Activated CD8-positive, alpha-beta T cell treated with anti-CD3 and anti-CD28 coated beads, Interleukin-2, amount 10 ng/mL, durations not matched to agents 7 days and 5 days (primary cell): ENCODE results near the gene DLAT. TPM values are rescaled to one million over a fixed set of nuclear protein-coding genes. Genes with fewer than 3 reads are reported as not detected.

Experiments used
- ATAC-seq: fragments of 150-1000 bp; cut with Tn5 transposase; one replicate; pipeline ENCODE4 v1.10.0; 2021; ENCODE audit warnings: moderate library complexity
- CTCF ChIA-PET: fragments of 350-600 bp; sonication (Branson Sonifier 250); formaldehyde crosslinking; loops from one replicate; lab custom pipeline; 2021; ENCODE audit warnings: antibody characterized with exemption; lab: Charles Lee
- POLR2A ChIA-PET: fragments of 350-600 bp; sonication (Branson Sonifier 250); formaldehyde crosslinking; loops from one replicate; lab custom pipeline; 2021; ENCODE audit warnings: antibody characterized with exemption; lab: Charles Lee
- DNase-seq: peaks from one replicate; pipeline ENCODE4 v3.0.0-alpha.2; 2020
- H3K27ac Mint-ChIP-seq: one replicate; pipeline ENCODE4 v1.8.0; 2021; ENCODE audit warnings: mild to moderate bottlenecking, mixed read lengths
- H3K27me3 Mint-ChIP-seq: one replicate; pipeline ENCODE4 v1.8.0; 2021; ENCODE audit warnings: low read depth, mixed read lengths
- H3K36me3 Mint-ChIP-seq: one replicate; pipeline ENCODE4 v1.8.0; 2021; ENCODE audit warnings: low read depth, mixed read lengths
- H3K4me1 Mint-ChIP-seq: one replicate; pipeline ENCODE4 v1.8.0; 2021; ENCODE audit warnings: low read depth, mixed read lengths
- H3K4me3 Mint-ChIP-seq: one replicate; pipeline ENCODE4 v1.8.0; 2021; ENCODE audit warnings: mild to moderate bottlenecking, mixed read lengths
- H3K9me3 Mint-ChIP-seq: one replicate; pipeline ENCODE4 v1.8.0; 2022; ENCODE audit warnings: mixed read lengths; ENCODE audit not compliant: insufficient read depth
- total RNA-seq, 2 experiments: library from RNA; stranded (reverse); gene quantifications; one replicate each; pipeline ENCODE4 v1.2.3, GENCODE V29; 2021

DLAT gene
- total RNA-seq, 2 experiments from 2014 or later, result 35.4 to 36.7 TPM

- Mint-ChIP-seq H3K36me3 (peaks cover 20% of the 10 kb centered on the region), H3K4me1 (no peaks in the 10 kb centered on the region), H3K27ac (no peak overlapping the region), H3K4me3 (no peak overlapping the region), H3K27me3 (no peaks in the 10 kb centered on the region), H3K9me3 (no peaks in the 10 kb centered on the region)
- ChIA-PET CTCF (interaction anchor here (1.0 kb wide), 1 partner anchor 16 kb away, joined by 3 read pairs; no protein-coding TSS in a partner anchor), POLR2A (interaction anchor here (0.7 to 1.4 kb wide), 2 partner anchors 8 to 12 kb away, joined by 3 to 4 read pairs; partner anchors contain the start of genes SDHD and TIMM8B)
- no peak for DNase-seq
- ATAC-seq, result no peak
Measured at GRCh38 chr11:112097734-112098528, 72.7 kb downstream of the DLAT start.

GRCh38 chr11:112100462-112100861 lies 75.3 kb downstream of the DLAT start:
- Mint-ChIP-seq H3K9me3 (no peaks in the 10 kb centered on the region), H3K36me3 (peaks cover 7% of the 10 kb centered on the region), H3K4me1 (no peaks in the 10 kb centered on the region)

GRCh38 chr11:112103446-112103845 lies 78.2 kb downstream of the DLAT start:
- no peak overlapping the region for H3K27ac Mint-ChIP-seq
- H3K9me3 Mint-ChIP-seq, result no peaks in the 10 kb centered on the region
- H3K27me3 Mint-ChIP-seq, result no peaks in the 10 kb centered on the region
- H3K4me1 Mint-ChIP-seq, result no peaks in the 10 kb centered on the region
- H3K36me3 Mint-ChIP-seq, result no peaks in the 10 kb centered on the region
- no peak overlapping the region for H3K4me3 Mint-ChIP-seq
- ChIA-PET CTCF (interaction anchor here (1.4 to 7.7 kb wide), 2 partner anchors 11 to 177 kb away, joined by 5 to 42 read pairs; no protein-coding TSS in a partner anchor), POLR2A (interaction anchor here (0.7 to 0.8 kb wide), 2 partner anchors 11 to 12 kb away, joined by 3 read pairs; no protein-coding TSS in a partner anchor)
- ATAC-seq (no peak), DNase-seq (no peak)

More at GRCh38 chr11:112100462-112100861, 75.3 kb downstream of the DLAT start:
- ChIA-PET CTCF (interaction anchor here (7.7 kb wide), 1 partner anchor 14 kb away, joined by 42 read pairs; no protein-coding TSS in a partner anchor), POLR2A (no interaction called here)
- ATAC-seq (no peak), DNase-seq (no peak)
- H3K27me3 Mint-ChIP-seq, result no peaks in the 10 kb centered on the region
- H3K4me3 Mint-ChIP-seq, result no peak overlapping the region
- H3K27ac Mint-ChIP-seq, result no peak overlapping the region

GRCh38 chr11:112106070-112106469 lies 80.9 kb downstream of the DLAT start:
- ATAC-seq (no peak), DNase-seq (no peak)
- POLR2A ChIA-PET, result interaction anchor here (0.6 to 1.2 kb wide), 3 partner anchors 9 to 170 kb away, joined by 3 to 4 read pairs (median 3); partner anchors contain the start of genes SDHD and TIMM8B
- no peak overlapping the region for H3K4me3 Mint-ChIP-seq
- no peaks in the 10 kb centered on the region for H3K27me3 Mint-ChIP-seq
- H3K9me3 Mint-ChIP-seq, result no peaks in the 10 kb centered on the region
- no peaks in the 10 kb centered on the region for H3K4me1 Mint-ChIP-seq
- CTCF ChIA-PET, result interaction anchor here (7.7 kb wide), 1 partner anchor 8 kb away, joined by 42 read pairs; no protein-coding TSS in a partner anchor
- no peaks in the 10 kb centered on the region for H3K36me3 Mint-ChIP-seq
- no peak overlapping the region for H3K27ac Mint-ChIP-seq

Other genes with a start within 250 kb of the DLAT start
- gene ALG9, start 153.8 kb upstream of the DLAT start, total RNA-seq, result 10 to 100 TPM; 29.2 to 31.1 TPM
- 1 to 10 TPM; 4.4 to 5.9 TPM for gene FDXACB1, start 146.2 kb upstream of the DLAT start, total RNA-seq
- 10 to 100 TPM; 17.8 to 18.3 TPM for gene CFAP68, start 145.9 kb upstream of the DLAT start, total RNA-seq
- gene CRYAB, start 113.6 kb upstream of the DLAT start, total RNA-seq, result not detected
- gene HSPB2, start 112.7 kb upstream of the DLAT start, total RNA-seq, result not detected
- gene C11orf52, start 106.5 kb upstream of the DLAT start, total RNA-seq, result not detected
- gene DIXDC1, start 88.1 kb upstream of the DLAT start, total RNA-seq, result 1 to 10 TPM; 3.1 to 5.1 TPM
- under 1 TPM; 0.24 to 0.76 TPM for gene PIH1D2, start 48.6 kb downstream of the DLAT start, total RNA-seq
- 10 to 100 TPM; 17.1 to 22.9 TPM for gene NKAPD1, start 48.9 kb downstream of the DLAT start, total RNA-seq
- 10 to 100 TPM; 59.1 to 62.3 TPM for gene TIMM8B, start 61.3 kb downstream of the DLAT start, total RNA-seq
- gene SDHD, start 61.5 kb downstream of the DLAT start, total RNA-seq, result 10 to 100 TPM; 98.2 to 99.4 TPM
- gene IL18, start 138.7 kb downstream of the DLAT start, total RNA-seq, result under 1 TPM; 0.26 to 0.40 TPM
- gene TEX12, start 142.0 kb downstream of the DLAT start, total RNA-seq, result not detected
- gene BCO2, start 150.1 kb downstream of the DLAT start, total RNA-seq, result 1 to 10 TPM; 1.3 to 1.9 TPM
- 10 to 100 TPM; 19.8 to 20.8 TPM for gene PTS, start 201.0 kb downstream of the DLAT start, total RNA-seq
- gene PLET1, start 235.5 kb downstream of the DLAT start, total RNA-seq, result not detected